ENCODE measurements around the gene GRM4.

GRM4 gene

GRCh38 chr6:34022873-34023255 is 123.0 kb downstream of the GRM4 start:
- TF ChIP-seq TCF12 (IDR thresholded peaks at IDR 0.05; ENCODE audit: low read depth) = no peak
- no peak for TF ChIP-seq CEBPB (IDR thresholded peaks at IDR 0.05)
- TF ChIP-seq EP300 (IDR thresholded peaks at IDR 0.05; ENCODE audit: borderline replicate concordance) = no peak
- no peak for TF ChIP-seq ZBTB7A (IDR thresholded peaks at IDR 0.05; ENCODE audit: low read depth)
- TF ChIP-seq TAF1 (IDR thresholded peaks at IDR 0.05; ENCODE audit: low read depth) = no peak
- no peak for TF ChIP-seq CREB1 (IDR thresholded peaks at IDR 0.05; ENCODE audit: low read depth)
- TF ChIP-seq, protein P1, sequence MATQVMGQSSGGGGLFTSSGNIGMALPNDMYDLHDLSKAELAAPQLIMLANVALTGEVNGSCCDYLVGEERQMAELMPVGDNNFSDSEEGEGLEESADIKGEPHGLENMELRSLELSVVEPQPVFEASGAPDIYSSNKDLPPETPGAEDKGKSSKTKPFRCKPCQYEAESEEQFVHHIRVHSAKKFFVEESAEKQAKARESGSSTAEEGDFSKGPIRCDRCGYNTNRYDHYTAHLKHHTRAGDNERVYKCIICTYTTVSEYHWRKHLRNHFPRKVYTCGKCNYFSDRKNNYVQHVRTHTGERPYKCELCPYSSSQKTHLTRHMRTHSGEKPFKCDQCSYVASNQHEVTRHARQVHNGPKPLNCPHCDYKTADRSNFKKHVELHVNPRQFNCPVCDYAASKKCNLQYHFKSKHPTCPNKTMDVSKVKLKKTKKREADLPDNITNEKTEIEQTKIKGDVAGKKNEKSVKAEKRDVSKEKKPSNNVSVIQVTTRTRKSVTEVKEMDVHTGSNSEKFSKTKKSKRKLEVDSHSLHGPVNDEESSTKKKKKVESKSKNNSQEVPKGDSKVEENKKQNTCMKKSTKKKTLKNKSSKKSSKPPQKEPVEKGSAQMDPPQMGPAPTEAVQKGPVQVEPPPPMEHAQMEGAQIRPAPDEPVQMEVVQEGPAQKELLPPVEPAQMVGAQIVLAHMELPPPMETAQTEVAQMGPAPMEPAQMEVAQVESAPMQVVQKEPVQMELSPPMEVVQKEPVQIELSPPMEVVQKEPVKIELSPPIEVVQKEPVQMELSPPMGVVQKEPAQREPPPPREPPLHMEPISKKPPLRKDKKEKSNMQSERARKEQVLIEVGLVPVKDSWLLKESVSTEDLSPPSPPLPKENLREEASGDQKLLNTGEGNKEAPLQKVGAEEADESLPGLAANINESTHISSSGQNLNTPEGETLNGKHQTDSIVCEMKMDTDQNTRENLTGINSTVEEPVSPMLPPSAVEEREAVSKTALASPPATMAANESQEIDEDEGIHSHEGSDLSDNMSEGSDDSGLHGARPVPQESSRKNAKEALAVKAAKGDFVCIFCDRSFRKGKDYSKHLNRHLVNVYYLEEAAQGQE (IDR thresholded peaks at IDR 0.05; ENCODE audit: low read depth) = no peak
- TF ChIP-seq YY1 (IDR thresholded peaks at IDR 0.05; ENCODE audit: low read depth) = no peak
- TF ChIP-seq TEAD4 (IDR thresholded peaks at IDR 0.05) = no peak
- TF ChIP-seq RAD21 (IDR thresholded peaks at IDR 0.05; ENCODE audit: low read depth) = no peak
- no peak for TF ChIP-seq USF1 (IDR thresholded peaks at IDR 0.05)
- no peak for TF ChIP-seq EGR1 (IDR thresholded peaks at IDR 0.05)
- TF ChIP-seq FOXM1 (IDR thresholded peaks at IDR 0.05; ENCODE audit: borderline replicate concordance, low read depth) = no peak
- TF ChIP-seq NFIC (IDR thresholded peaks at IDR 0.05) = no peak
- no peak for TF ChIP-seq MAX (IDR thresholded peaks at IDR 0.05)

DNA sequence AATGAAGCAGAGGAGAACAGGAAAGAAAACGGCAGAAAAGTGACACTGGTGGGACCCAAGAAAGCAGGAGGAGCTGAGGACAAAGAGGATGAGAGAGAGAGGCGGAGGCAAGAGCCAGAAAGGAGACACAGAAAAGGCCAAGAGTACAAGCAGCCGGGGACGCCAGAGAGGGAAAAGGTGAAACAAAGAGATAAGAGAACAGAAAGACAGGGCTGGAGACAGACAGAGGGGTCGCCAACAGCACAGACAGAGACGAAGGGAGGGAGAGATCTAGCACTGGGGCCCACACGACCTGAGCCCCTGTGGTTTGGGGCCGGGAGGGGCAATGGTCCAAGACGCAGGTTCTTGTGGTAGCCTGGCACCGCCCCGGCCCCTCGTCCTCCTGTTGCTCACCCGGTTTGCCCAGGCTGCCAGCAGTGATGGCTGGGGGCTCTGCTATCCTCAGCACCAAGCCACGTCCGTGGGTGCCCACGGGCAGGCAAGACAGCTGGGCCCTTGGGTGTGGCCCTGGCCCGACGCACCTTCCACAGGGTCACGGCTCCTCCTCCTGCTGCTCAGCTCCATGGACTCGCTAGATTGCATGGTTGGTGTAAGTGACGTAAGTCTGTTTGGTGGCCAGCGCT is 123.5 kb downstream of the GRM4 start:
- TF ChIP-seq TAF1 (IDR thresholded peaks at IDR 0.05; ENCODE audit: low read depth) = no peak
- no peak for TF ChIP-seq EP300 (IDR thresholded peaks at IDR 0.05; ENCODE audit: borderline replicate concordance)
- no peak for TF ChIP-seq EGR1 (IDR thresholded peaks at IDR 0.05)
- no peak for TF ChIP-seq USF1 (IDR thresholded peaks at IDR 0.05)
- no peak for TF ChIP-seq CEBPB (IDR thresholded peaks at IDR 0.05)
- no peak for TF ChIP-seq TEAD4 (IDR thresholded peaks at IDR 0.05)
- TF ChIP-seq TCF12 (IDR thresholded peaks at IDR 0.05; ENCODE audit: low read depth) = no peak
- no peak for TF ChIP-seq CREB1 (IDR thresholded peaks at IDR 0.05; ENCODE audit: low read depth)

- TF ChIP-seq TAF1 (IDR thresholded peaks at IDR 0.05; ENCODE audit: low read depth) = no peak
- TF ChIP-seq, protein P1 (IDR thresholded peaks at IDR 0.05; ENCODE audit: low read depth) = no peak
- no peak for TF ChIP-seq RAD21 (IDR thresholded peaks at IDR 0.05; ENCODE audit: low read depth)
These were observed 124.2 kb downstream of the GRM4 start for GRCh38 chr6:34021554-34022190.

DNA sequence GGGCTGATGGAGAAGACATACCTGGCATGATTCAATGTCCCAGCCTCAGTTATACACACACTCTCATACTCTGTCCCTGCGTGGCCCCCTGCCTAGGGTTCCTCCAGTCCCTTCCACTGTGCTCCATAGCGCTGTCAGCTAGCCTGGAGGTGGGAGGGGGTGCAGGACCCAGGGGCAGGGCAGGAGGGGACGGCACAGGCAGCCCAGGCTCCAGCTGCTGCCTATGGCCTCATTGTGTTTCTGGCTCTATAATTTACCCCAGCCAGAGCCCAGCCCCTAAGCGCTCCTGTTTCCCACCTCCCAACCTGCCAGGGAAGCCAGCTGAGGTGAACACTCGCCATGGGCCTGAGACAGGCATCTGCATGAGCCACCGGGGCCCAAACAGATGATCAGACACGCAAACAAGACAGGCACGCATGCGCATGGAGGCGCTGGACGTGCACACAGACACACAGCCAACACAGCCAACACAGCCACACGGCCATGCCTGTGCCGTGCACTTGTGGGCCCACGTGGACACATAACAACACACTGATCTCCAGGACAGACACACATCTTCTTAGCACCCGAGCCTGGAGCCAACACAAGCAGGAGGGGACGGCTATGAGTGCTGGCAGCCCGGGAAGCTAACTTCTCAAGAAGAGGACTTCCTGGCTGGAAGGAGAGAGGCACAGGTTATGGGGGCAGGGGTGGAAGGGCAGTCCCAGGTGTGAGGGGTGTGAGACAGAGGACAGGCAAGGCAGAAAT is 124.9 kb downstream of the GRM4 start:
- TF ChIP-seq EGR1 (IDR thresholded peaks at IDR 0.05) (no peak), TAF1 (IDR thresholded peaks at IDR 0.05; ENCODE audit: low read depth) (no peak), FOXM1 (IDR thresholded peaks at IDR 0.05; ENCODE audit: borderline replicate concordance, low read depth) (no peak), EP300 (IDR thresholded peaks at IDR 0.05; ENCODE audit: borderline replicate concordance) (no peak), CREB1 (IDR thresholded peaks at IDR 0.05; ENCODE audit: low read depth) (no peak), NFIC (IDR thresholded peaks at IDR 0.05) (no peak), ZBTB7A (IDR thresholded peaks at IDR 0.05; ENCODE audit: low read depth) (no peak), TCF12 (IDR thresholded peaks at IDR 0.05; ENCODE audit: low read depth) (no peak), RAD21 (IDR thresholded peaks at IDR 0.05; ENCODE audit: low read depth) (no peak), CEBPB (IDR thresholded peaks at IDR 0.05) (no peak)

DNA sequence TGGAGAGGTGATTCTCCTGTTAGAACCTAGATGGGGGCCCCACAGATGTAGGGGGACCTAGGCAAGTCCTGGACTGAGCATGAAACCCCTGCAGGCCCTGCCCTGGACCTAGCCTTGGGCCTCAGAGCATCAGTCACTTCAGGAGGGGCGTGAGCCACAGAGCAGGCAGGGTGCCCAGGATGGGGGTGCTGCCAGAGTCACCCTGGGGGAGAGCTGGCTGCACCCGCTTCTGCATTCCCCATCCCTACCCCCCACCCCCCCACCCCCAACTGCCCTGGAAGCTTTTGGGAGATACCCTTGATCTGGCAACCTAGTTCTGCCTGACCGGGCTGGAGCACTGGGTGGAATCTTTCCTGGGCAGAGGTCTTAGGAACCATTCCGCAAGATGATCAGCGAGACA is 125.6 kb downstream of the GRM4 start:
- TF ChIP-seq MAX (IDR thresholded peaks at IDR 0.05) (no peak), TEAD4 (IDR thresholded peaks at IDR 0.05) (no peak), TCF12 (IDR thresholded peaks at IDR 0.05; ENCODE audit: low read depth) (no peak), ZBTB7A (IDR thresholded peaks at IDR 0.05; ENCODE audit: low read depth) (no peak), EGR1 (IDR thresholded peaks at IDR 0.05) (no peak)
- TF ChIP-seq, protein P1 (IDR thresholded peaks at IDR 0.05; ENCODE audit: low read depth) = no peak
